Measurements from ENCODE around the gene CDH23.

The CDH23 gene

GRCh38 chr10:71664585-71664984 lies 267.9 kb downstream of the CDH23 start:
- in situ Hi-C loops (cut with HindIII; ENCODE audit: low sequenced_read_pairs), result no loop called here

- in situ Hi-C loops (cut with HindIII; ENCODE audit: low sequenced_read_pairs), result no loop called here
Measured at GRCh38 chr10:71665456-71665855, 268.7 kb downstream of the CDH23 start.

GRCh38 chr10:71666639-71667386 lies 270.1 kb downstream of the CDH23 start:
- in situ Hi-C loops (cut with HindIII; ENCODE audit: low sequenced_read_pairs), result no loop called here

GRCh38 chr10:71667387-71667752 lies 270.6 kb downstream of the CDH23 start:
- in situ Hi-C loops (cut with HindIII; ENCODE audit: low sequenced_read_pairs), result no loop called here

GRCh38 chr10:71671994-71672946 lies 275.6 kb downstream of the CDH23 start:
- in situ Hi-C loops (cut with HindIII; ENCODE audit: low sequenced_read_pairs), result no loop called here

- in situ Hi-C loops (cut with HindIII; ENCODE audit: low sequenced_read_pairs), result no loop called here
Measured at GRCh38 chr10:71675295-71675970, 278.7 kb downstream of the CDH23 start.

GRCh38 chr10:71677261-71677660 lies 280.5 kb downstream of the CDH23 start:
- in situ Hi-C loops (cut with HindIII; ENCODE audit: low sequenced_read_pairs), result no loop called here

GRCh38 chr10:71678057-71678805 lies 281.5 kb downstream of the CDH23 start:
- in situ Hi-C loops (cut with HindIII; ENCODE audit: low sequenced_read_pairs), result no loop called here

GRCh38 chr10:71679425-71679824 lies 282.7 kb downstream of the CDH23 start:
- in situ Hi-C loops (cut with HindIII; ENCODE audit: low sequenced_read_pairs), result no loop called here

- in situ Hi-C loops (cut with HindIII; ENCODE audit: low sequenced_read_pairs), result no loop called here
Measured at GRCh38 chr10:71681977-71682376, 285.3 kb downstream of the CDH23 start.

GRCh38 chr10:71683301-71683700 lies 286.6 kb downstream of the CDH23 start:
- in situ Hi-C loops (cut with HindIII; ENCODE audit: low sequenced_read_pairs), result no loop called here

- in situ Hi-C loops (cut with HindIII; ENCODE audit: low sequenced_read_pairs), result no loop called here
Measured at GRCh38 chr10:71684356-71685173, 287.8 kb downstream of the CDH23 start.

GRCh38 chr10:71685554-71686232 lies 289.0 kb downstream of the CDH23 start:
- in situ Hi-C loops (cut with HindIII; ENCODE audit: low sequenced_read_pairs), result no loop called here

GRCh38 chr10:71687077-71687476 lies 290.4 kb downstream of the CDH23 start:
- in situ Hi-C loops (cut with HindIII; ENCODE audit: low sequenced_read_pairs), result no loop called here

GRCh38 chr10:71687480-71687879 lies 290.8 kb downstream of the CDH23 start:
- in situ Hi-C loops (cut with HindIII; ENCODE audit: low sequenced_read_pairs), result no loop called here

GRCh38 chr10:71688256-71688655 lies 291.5 kb downstream of the CDH23 start:
- in situ Hi-C loops (cut with HindIII; ENCODE audit: low sequenced_read_pairs), result no loop called here

GRCh38 chr10:71690094-71690720 lies 293.5 kb downstream of the CDH23 start:
- in situ Hi-C loops (cut with HindIII; ENCODE audit: low sequenced_read_pairs), result no loop called here

- in situ Hi-C loops (cut with HindIII; ENCODE audit: low sequenced_read_pairs), result no loop called here
Measured at GRCh38 chr10:71691405-71691804, 294.7 kb downstream of the CDH23 start.
